Stimulated activated CD4-positive, alpha-beta T cell treated with anti-CD3 and anti-CD28 coated beads, Interleukin-15, amount 100 ng/mL, for 48 hours (primary cell): Measurements from ENCODE around the gene SPTBN5.

ENCODE experiments used
- DNase-seq, 2 donors: peaks; one replicate each; pipeline ENCODE4 v3.0.0-alpha.2; 2020; ENCODE audit warnings: low read depth in 2 of 2

SPTBN5 gene

DNA sequence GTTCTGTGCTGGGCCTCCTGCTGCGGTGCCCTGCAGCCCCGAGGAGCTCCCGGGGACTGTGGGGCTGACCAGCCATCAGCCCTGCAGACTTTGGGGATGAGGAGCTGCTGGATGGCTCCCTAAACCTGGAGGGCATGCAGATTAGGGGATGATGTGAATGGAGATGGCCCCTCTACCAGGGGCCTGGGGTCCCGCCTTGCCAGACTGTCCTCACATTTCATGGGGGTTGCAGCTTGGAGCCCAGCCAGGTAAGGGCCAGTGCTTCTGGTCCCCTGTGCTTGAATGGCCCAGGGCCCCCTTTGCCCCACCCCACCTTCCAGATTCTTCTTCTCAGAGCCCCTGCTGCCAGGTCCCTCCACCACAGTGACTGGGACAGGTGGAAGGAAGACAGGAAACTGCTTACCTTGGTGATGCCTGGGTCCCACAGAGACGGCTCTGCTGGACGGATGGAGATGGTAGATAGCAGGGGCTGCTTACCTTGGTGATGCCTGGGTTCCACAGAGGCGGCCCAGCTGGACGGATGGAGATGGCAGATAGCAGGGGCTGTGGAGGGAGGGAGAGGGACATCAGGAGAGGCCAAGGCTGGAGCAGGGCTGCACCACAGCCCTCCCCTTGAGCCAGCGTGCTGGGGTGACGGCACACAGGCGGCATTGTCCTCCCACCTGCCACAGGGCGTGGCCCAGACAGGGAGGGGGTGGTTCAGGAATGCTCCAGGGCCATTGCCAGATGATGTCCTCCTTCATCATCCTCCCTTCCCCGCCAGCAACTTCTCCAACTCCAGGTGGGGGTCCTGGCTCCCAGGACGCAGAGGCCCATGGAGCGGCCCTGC is at the start of gene SPTBN5:
SPTBN5 (minus strand) TSS at position 632 of the 829 bp plus-strand sequence; CDS start at position 76, 556 bp downstream.
- no peak for DNase-seq

- no peak for DNase-seq
Measured at GRCh38 chr15:41942886-41943285, 49.0 kb upstream of the SPTBN5 start.

DNA sequence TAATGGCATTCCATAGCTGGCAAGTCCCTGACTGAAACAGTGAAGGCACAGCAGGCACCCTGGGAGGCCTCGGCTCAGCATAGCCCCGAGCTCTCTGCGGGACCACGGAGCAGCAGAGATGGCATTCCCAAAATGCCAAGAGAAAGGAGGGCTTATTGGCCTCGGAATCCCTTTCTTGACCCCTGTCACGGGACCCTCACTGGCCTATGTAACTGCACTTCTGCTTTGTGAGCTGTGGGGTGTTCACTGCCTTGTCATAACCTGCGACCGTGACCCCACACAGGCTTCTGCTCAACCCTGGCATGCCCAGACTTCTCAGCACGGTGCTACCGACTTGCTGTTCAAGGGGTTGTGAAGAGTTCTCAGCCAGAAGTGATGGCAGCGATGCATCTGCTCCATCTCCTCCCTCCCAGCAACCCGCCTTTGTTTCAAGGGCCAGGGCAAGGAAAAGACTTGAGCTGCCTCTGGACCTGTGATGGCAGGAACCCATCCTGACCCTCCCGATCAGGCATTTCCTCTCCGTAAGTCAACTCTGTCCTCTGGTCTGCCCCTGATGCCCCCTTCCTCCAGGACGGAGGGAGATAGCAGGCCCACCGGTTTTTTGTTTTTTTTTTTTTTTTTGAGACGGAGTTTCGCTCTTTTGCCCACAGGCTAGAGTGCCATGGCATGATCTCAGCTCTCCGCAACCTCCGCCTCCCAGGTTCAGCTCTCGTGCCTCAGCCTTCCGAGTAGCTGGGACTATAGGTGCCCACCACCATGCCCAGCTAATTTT is 48.0 kb upstream of the SPTBN5 start:
- no peak for DNase-seq

DNA sequence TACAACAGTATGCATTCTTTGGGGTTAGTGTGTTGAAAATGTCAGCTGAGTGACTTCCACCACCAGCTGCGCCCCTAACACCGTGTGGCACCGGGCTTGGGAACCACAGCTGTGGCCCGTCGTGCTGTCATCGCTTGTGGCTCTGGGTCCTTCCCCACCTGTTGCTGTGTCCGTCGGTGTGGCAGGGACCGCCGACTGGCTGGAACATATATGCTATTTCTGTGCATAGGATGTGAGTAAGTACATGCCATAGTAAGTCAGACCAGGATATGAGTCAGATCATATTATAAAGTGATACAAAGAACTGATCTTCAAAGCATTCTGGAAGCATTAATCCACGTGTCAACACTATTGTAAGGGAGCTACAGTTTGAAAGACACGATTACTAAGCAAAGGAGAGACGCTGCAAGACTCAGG is 46.6 kb upstream of the SPTBN5 start:
- peak in 1 of 2 donors; percentile 55 for DNase-seq

GRCh38 chr15:41939986-41940385 is 46.1 kb upstream of the SPTBN5 start:
- DNase-seq, result no peak

- DNase-seq, result no peak
Measured at GRCh38 chr15:41937568-41937923, 43.7 kb upstream of the SPTBN5 start.

DNA sequence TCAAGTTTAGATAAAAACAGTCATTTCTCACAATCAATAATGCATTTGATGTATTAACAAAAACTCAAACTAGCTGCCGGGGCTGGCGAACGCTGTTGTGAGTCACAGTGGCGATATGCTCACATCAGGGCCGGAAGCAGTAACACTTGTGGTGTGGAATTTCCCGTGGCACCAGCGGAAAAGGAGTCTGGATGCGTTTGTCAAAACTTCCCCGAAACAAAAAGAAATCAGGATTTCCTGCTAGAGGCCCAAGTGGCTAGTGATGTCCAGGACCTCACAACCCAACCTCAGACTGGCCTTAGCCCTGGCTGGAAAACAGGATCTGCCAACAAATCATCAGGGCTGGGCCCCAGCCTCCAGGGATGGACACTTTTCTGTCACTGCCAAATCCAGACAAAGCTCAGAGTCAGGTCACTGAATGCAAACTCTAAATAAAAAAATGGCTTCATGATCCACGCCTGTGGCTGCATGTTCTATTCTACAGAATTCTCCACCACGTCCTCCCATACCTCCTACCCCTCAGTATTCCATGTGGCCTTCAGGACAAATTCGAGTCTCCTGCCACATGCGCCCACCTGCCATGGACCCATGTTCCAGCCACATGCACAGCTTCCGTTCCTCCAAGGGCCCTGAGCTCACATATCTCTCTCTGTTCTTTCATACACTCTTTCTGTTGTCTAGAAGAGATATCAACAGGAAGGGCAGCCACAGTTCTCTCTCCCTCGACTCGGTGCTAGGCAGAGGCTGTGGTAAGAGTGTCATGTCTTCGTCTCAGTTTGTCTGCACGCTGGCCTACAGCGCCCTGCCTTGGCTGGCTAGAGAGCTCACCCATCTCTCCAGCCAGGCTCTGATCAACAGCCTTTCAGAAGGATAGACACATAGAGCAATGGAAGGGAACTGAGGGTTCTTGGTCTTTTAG is 43.1 kb upstream of the SPTBN5 start:
- peak; percentile 72 to 74 for DNase-seq

DNA sequence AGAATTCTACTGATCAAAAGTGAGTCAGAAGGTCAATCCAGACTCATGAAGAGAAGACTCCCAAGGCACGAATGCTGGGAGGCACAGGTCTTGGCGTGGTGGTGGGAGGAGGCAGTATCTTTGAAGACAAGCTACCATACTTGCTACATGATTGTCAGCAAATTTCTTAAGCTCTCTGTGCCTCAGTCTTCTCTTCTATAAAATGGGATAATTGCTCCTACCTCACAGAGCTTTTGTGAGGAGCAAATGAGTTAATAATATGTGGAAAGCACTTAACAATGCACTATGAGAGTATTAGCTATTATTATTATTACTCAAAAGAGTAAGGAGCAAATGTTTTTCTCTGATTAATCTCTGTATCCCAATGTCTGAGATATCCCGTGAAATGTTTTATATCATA is 42.3 kb upstream of the SPTBN5 start:
- no peak for DNase-seq

DNA sequence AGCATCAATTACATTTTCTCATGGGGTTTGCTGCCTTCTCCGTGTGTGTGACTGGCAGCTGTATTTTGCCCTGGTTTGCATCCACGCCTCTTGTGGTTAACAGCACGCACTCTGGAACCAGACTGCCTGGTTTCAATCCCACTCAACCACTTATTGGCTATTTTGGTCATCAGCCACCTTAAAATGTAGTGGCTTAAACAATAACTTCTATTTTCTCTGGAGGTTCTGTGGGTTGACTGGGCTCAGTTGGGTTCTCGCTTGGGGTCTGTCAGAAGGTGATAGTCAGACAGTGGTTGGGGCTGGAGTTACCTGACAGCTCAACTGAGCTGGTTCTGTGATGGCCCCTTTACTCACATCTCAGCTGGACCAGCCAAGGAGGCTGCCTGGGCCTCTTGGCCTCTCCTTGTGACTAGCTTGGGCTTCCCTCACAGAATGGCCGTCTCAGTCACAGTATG is 41.7 kb upstream of the SPTBN5 start:
- no peak for DNase-seq

DNA sequence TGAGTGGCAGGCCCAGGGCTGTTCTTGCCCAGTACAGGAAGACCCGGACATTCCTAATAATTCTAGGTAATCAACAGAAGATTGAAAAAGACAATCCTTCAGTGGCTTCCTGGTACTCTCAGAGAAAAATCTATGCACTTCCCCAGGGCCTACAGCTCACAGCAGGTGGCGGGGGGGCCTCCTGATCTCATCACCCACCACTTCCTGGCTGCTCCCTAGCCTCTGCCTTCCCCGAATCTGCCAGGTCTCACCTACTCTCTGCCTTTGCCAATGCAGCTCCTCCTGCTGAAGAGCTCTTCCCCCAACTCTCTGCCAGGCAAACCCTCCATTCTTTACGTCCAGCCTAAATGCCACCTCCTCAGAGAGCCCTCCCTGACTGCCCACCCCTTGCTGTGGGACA is 41.0 kb upstream of the SPTBN5 start:
- DNase-seq, result peak in 1 of 2 donors; percentile 51

DNA sequence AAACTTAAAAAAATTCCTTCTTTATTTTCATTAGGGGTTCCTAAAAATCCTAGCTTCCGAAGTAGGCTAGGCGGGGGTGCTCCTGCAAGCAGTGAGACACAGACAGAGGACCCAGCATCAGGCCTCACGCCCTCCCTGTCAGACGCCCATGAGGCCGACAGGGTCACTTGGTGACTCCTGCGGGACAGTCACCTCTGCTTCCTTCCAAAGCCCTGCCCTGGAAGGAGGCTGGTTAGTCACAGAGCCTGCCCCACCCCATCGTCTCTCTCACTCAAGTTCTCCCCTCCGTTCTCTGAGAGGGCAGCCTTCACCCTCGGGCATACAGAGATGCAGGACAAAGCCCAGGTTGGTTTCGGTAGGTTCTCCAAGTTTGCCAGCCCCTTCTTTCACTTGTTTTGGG is 39.9 kb upstream of the SPTBN5 start:
- no peak for DNase-seq

- DNase-seq, result no peak
Measured at GRCh38 chr15:41933326-41933725, 39.5 kb upstream of the SPTBN5 start.

- DNase-seq, result no peak
Measured at GRCh38 chr15:41932511-41933289, 38.8 kb upstream of the SPTBN5 start.

- DNase-seq, result no peak
Measured at GRCh38 chr15:41932101-41932500, 38.2 kb upstream of the SPTBN5 start.

GRCh38 chr15:41930867-41931222 is 37.0 kb upstream of the SPTBN5 start:
- no peak for DNase-seq

- no peak for DNase-seq
Measured at GRCh38 chr15:41930221-41930866, 36.5 kb upstream of the SPTBN5 start.

DNA sequence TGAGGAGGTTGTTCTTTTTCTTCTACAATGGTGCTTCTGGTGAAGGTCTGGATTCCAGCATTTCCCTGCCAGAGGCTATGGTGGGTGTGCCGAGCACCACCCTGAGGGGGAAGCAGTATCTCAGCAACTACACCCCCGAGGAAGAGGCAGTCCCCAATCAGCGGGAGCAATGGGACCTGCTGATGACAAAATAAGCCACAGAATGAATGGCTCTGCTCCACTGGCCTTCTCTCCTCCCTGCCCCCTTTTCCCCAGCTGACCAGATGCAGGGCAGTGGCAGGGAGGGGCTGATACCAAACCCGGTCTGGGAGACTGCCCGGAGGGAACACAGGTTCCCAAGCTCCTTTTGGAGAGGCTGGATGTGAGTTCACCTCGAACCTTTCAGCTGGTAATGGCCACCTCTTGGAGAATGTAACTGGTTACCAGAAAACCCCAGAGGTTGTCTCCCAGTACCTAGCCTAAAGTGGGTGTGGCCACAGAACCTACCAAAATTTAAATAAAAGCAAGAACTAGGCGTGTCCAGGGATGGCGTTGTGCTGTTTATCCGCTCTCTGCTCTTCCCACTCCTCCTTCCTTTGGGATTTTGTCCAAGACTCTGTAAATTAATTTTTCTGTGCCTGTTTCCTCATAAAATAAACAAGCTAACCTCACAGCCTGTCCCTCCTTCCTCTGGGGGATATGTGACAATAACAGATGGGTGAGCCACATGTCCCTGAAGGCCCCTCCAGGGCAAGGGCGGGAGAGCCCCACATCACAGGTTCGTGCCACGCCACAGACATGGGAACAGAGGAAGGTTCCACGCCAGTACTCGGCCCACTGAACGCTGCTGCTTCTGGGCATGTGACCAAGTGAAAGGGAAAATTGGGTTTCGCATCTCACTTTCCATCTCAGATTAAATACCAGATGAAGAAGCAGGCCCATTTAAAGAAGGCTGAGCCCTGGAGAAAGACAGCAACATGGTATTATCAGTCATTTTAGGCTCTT is 35.1 kb upstream of the SPTBN5 start:
- DNase-seq, result no peak

GRCh38 chr15:41928100-41928499 is 34.2 kb upstream of the SPTBN5 start:
- DNase-seq, result no peak

- no peak for DNase-seq
Measured at GRCh38 chr15:41927536-41927935, 33.7 kb upstream of the SPTBN5 start.
